ENCODE results near the gene COA3.

DNA sequence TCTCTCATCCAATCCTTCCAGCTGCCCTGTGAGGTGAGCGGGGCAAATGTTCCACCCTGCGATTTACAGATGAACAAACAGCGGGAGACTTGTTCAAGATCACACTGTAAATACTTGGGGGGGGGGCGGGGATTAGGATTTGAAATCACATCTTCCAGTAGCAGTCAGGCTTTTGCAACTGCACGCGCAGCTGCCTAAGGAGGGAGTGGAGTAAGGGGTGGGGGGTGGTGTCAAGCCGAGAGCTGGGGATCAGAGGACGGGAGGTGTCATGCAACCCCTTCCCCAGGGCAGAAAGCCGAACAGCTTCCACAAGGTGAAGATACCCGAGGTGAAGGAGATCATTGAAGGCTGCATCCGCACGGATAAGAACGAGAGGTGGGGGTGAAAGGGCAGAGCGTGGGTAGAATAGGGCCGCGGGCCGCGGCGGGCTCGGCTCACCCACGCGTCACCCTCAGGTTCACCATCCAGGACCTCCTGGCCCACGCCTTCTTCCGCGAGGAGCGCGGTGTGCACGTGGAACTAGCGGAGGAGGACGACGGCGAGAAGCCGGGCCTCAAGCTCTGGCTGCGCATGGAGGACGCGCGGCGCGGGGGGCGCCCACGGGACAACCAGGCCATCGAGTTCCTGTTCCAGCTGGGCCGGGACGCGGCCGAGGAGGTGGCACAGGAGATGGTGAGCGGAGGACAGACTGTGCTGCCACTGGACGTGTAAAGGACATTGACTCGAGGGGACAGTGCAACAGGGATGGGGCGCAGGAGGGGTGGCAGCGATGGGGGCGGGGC is 13.5 kb downstream of the COA3 start:
- TF ChIP-seq, protein P1, sequence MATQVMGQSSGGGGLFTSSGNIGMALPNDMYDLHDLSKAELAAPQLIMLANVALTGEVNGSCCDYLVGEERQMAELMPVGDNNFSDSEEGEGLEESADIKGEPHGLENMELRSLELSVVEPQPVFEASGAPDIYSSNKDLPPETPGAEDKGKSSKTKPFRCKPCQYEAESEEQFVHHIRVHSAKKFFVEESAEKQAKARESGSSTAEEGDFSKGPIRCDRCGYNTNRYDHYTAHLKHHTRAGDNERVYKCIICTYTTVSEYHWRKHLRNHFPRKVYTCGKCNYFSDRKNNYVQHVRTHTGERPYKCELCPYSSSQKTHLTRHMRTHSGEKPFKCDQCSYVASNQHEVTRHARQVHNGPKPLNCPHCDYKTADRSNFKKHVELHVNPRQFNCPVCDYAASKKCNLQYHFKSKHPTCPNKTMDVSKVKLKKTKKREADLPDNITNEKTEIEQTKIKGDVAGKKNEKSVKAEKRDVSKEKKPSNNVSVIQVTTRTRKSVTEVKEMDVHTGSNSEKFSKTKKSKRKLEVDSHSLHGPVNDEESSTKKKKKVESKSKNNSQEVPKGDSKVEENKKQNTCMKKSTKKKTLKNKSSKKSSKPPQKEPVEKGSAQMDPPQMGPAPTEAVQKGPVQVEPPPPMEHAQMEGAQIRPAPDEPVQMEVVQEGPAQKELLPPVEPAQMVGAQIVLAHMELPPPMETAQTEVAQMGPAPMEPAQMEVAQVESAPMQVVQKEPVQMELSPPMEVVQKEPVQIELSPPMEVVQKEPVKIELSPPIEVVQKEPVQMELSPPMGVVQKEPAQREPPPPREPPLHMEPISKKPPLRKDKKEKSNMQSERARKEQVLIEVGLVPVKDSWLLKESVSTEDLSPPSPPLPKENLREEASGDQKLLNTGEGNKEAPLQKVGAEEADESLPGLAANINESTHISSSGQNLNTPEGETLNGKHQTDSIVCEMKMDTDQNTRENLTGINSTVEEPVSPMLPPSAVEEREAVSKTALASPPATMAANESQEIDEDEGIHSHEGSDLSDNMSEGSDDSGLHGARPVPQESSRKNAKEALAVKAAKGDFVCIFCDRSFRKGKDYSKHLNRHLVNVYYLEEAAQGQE (IDR thresholded peaks at IDR 0.05) = no peak
- TF ChIP-seq RAD21 (conservative IDR thresholded peaks at IDR 0.05 in 1 of 2, IDR thresholded peaks at IDR 0.05 in 1 of 2) (no peak), POLR2A (IDR thresholded peaks at IDR 0.05; ENCODE audit: low read length) (no peak), EP300 (IDR thresholded peaks at IDR 0.05) (no peak)
